ENCODE results near the gene MMP3. TPM values are rescaled to one million over a fixed set of nuclear protein-coding genes. Genes with fewer than 3 reads are reported as not detected.

Gene MMP3
- polyA plus RNA-seq, 3 donors: 0.13 to 0.36 TPM; not detected in 1

DNA sequence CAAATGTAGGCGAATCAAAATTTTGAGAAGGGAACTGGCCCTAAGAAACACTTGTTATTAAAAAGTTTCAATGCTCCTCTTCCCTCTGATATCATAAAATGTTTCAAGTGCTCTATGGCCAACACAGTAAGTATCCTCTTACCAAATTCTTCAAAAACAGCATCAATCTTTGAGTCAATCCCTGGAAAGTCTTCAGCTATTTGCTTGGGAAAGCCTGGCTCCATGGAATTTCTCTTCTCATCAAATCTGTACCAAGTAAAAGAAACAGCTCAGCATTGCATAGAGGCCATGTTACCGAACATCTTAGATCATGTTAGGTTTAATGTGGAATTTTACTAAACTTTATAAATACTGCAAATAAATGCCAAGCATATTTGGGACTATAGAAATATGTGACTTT is 6.3 kb downstream of the MMP3 start:
- no peak for DNase-seq (ENCODE audit: extremely low read depth in 1 of 11, low read depth in 9 of 11, low spot score in 4 of 11)

DNA sequence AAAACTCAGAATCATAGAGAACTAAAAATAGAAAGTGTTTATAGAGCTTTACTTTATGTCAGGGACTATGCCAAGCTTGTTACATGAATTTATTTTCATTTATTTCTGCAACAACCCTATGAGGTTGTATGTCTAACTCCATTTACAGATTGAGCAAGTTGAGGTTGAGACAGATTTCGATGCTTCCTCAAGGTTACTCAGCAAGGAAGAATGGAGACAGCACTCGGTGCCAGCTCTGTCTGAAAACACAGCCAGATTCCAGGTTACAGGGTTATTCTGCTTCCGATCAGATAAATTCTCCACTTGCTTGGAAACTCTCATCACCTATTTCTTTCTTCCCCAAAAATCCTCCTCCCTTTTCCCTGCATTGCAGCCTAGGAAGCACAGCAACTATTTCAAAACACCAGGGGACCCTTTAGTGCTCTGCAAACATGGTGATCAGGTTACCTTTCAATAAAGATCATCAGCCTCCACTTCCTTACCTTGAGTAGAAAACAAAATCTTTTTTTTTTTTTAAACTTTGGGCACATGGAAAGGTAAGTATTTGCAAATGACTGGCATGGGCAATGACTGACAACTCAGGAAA is 7.0 kb downstream of the MMP3 start:
- no peak for DNase-seq (ENCODE audit: extremely low read depth in 1 of 11, low read depth in 9 of 11, low spot score in 4 of 11)

DNA sequence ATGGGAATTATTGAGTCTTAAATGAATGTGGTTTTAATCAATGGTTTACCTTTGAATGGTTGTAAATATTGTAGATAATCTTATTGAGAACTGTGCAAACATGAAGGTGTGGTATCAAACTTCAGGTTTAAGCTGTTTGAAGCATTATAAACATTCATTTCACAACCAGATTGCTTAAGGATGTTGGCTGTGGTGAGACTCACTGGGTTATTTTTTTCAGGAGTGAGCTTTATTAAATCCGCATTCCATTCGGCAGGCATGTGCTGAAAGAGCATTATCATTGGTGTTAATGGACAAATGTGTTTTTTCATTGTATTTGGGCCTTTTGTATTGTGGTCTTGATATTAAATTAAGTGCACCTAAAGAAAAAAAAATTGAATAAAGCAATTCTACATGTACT is 9.7 kb downstream of the MMP3 start:
- DNase-seq (ENCODE audit: extremely low read depth in 1 of 11, low read depth in 9 of 11, low spot score in 4 of 11): no peak

DNA sequence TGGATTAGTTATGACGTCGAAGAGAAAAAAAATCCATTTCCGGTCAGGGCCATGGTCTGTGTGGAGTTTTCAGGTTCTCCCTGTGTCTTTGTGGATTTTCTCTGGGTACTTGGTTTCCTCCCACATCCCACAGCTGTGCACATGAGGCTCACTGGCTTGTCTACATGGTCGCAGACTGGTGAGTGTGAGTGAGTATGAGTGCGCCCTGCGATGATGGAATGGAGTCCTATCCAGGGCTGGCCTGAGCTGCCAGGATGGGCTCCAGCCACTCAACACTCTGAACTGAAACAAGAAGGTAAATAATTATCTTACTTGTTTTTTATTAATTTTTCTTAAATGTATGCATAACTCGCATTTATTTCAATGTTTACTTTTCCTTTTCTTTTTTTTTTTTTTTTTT is 10.8 kb downstream of the MMP3 start:
- DNase-seq (ENCODE audit: extremely low read depth in 1 of 11, low read depth in 9 of 11, low spot score in 4 of 11): no peak

DNA sequence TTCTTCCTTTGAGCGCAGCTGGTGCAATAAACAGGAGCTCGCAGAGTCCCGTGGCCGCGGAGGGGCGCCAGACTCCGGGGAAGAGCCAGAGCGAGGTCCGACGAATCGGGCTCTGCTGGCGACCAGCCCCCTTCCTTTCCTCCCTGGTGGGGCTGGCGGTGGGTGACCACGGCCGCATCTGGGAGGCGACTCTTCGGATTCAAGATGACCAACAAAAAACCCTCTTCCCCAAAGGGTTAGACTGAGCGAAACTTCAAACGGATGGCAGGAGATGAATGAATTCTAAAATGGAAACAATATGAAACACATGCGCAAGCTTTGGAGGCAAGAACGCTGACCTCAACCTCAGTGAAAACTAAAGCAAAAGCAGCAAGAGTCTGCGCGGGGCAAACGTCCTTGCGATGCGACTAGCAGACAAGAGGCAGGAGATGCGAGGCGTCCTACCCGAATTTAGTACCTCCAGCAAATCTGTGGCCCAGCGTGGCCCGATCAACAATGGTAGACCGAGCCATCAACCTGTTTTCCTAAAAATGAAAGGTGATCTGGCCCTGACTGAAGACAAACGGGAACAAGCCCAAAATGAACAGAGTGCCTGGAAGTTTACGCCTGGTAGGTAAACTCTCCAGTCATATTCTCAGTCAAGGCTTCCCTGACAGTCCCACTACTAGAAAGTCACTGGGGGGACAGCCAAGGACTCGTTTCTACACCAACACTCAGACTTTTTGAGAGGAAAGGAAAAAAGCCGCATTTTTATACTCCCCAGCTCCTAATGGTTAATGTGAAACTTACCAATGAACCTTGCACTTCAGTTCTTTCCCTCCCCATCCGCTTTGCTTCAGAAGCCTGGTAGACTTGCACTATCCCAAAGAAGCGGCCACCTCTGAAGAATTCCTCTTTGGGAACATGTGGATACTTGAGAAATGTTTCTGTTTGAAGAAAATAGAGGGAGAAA is 11.6 kb downstream of the MMP3 start:
- DNase-seq (ENCODE audit: extremely low read depth in 1 of 11, low read depth in 9 of 11, low spot score in 4 of 11): peak in 10 of 11 donors; percentile 6 to 38 (median 26)

DNA sequence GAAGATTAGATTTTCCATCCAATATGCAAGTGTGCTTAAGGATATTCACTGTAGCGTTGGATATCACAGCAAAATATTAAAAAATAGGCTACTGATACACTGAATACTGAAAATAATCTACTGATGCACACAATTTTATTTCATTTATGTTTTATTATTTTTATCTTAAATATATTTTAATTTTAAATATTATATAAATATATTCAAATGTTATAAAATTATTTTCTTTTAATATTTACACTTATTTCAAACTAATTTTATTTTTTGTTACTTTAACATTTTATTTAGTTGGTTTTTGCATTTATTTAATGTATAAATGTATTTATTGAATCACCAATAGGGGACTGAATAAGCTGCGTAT is 12.3 kb downstream of the MMP3 start:
- DNase-seq (ENCODE audit: extremely low read depth in 1 of 11, low read depth in 9 of 11, low spot score in 4 of 11): no peak

DNA sequence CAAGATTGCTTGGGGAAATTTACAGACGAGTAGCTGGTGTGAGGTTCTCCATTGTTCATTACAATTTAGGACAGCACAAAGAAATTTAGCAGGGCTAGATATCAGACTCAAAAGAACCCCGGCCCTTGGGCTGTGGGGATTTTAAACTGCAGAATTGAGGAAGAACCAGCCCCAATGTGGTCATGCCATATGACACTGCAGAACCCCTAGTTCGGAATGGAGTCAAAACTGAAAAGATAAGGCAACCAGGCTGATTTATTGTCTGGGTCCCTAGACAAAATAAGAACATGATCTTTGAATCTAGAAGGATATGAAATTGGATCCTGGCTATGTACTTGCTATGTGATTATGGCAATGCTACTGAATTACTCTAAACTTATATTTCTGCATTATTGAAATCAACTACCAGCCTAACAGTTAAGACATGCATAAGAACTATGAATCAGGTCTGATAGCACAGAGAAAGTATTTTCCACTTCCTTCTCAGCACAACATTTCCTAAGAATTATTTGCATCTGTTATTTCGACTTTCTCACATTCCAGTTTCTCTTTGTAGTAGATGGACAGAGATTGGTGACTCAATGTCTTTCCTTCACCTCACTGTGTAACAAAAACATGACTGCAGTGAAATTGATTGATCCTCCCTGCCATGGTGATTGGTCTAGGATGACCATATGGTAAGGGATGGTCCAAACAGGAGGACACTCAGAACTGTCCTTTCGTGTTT is 13.2 kb downstream of the MMP3 start:
- DNase-seq (ENCODE audit: extremely low read depth in 1 of 11, low read depth in 9 of 11, low spot score in 4 of 11): no peak

DNA sequence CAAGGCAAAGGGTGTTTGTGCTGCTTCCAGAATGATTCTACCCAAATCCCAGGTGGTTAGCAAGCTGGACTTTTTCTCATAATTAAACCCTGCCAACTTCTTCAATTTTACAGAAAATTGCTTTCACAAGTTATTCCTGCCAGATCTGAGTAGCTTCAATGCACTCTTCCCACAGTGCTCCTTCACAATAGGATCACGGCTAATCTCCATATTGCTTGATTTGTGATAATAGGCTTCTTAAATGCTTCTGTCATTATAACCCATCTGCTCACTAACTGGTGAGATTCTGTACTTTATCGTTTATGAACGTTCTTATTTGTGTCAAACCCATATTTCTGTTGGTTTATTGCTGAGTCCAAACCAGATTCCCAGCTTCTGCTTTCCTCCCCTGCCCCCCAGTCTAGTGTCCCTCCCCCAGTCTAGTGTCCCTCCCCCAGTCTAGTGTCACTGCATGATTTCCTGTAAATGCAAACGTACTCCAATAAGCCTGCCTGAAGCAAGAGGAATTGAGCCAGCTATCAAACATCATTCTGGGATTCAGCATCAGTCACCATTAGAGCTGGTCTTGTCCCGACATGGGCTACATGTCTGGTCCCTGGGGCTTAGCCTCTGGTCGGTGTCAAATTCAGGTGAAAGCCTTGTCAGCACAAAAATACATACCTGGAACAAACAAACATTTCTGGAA is 14.0 kb downstream of the MMP3 start:
- no peak for DNase-seq (ENCODE audit: extremely low read depth in 1 of 11, low read depth in 9 of 11, low spot score in 4 of 11)

DNA sequence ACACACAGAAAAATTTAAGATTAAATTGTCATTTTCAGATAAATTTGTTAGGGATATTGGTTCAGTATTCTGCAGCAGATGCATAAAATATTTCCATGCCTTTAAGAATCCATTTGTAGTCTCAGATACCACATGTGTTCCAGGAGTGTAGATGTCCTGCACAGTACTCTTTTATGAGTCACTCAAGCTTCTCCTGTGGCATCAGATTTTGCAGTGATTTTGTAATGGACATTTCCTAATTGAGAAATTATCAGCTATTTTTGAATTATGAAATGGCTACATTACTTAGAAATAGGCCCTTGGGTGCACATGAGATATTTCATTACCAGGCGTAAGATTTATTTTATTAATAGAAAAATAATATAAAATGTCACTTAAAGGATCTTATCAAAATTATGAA is 18.9 kb downstream of the MMP3 start:
- DNase-seq (ENCODE audit: extremely low read depth in 1 of 11, low read depth in 9 of 11, low spot score in 4 of 11): no peak

DNA sequence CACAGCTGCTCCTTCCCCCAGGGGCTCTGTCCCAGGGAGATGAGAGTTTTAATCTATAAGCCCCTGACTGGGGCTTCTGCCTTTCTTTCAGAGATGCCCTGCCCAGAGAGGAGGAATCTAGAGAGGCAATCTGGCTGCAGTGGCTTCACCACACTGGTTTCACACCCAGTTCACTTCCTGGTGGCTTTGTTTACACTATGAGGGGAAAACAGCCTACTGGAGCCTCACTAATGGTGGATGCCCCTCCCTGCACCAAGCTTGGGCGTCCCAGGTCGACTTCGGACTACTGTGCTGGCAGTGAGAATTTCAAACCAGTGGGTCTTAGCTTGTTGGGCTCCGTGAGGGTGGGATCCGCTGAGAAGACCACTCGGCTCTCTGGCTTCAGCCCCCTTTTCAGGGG is 23.9 kb downstream of the MMP3 start:
- DNase-seq (ENCODE audit: extremely low read depth in 1 of 11, low read depth in 9 of 11, low spot score in 4 of 11): no peak

DNA sequence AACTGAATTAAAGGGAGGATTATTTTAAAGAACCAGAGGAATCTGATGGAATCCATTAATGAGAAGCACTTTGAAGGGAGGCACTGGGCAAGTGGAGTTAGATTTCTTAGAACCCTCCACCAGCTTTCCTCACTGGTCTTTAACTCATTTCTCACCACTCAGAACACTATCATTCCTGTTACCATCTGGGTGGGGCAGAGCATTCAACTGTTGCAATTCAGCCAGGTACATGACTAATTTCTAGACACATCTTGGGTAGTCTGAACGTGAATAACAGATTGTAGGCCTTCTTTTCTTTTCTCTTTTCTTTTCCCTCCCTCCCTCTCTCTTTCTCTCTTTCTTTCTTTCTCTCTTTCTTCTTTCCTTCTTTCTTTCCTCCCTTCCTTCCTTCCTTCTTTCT is 29.9 kb downstream of the MMP3 start:
- DNase-seq (ENCODE audit: extremely low read depth in 1 of 11, low read depth in 9 of 11, low spot score in 4 of 11): no peak

DNA sequence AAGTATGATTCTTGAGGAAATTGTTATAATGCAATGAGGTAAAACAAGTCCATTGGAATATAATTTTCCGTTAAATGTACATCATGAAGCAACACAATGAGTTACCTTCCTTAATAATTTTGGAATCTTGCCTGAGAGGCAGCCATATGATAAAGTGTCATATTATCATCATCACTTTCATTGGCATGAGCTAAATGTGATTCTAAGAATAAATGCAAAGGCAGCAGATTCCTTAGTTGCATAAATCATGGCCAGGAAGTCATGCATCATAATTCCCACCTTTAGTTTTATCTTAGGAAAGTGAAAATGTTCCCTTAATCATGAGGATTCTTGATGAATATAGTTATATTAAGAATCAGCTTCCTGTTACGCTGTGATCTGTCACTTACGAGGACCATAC is 31.2 kb downstream of the MMP3 start:
- DNase-seq (ENCODE audit: extremely low read depth in 1 of 11, low read depth in 9 of 11, low spot score in 4 of 11): no peak

DNA sequence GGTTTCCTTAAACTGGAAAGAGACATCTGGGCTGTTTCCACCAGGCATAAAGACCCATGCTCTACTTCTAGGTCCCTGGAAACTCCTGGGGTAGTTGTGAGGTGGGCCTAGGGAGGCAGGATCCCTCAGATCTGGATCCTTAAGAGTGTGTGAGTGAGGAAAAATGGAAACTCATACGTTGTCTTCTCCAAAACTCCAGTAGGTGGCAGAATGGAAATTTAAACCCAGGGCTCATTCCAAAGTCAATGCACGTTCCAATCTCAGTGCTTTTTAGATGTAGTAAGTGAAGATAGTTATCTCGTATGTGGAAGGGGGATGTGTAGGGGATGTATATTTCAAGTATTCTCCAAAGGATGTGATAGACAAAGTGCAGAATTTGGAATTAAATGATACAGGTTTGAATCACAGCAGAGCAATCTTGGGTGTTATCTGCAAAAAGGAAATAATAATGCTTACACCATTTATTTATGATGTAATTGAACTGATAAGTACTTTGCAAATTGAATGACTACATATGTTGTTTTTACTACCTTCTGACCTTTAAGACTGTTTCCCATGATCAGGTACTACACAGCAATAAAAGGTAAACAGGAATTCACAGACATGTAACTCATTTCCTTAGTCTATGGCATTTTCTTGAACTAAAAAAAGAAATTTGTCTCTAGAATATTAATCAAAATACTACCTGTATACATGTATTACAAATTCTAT is 32.3 kb downstream of the MMP3 start:
- peak in 3 of 11 donors; percentile 4 to 13 (median 7) for DNase-seq (ENCODE audit: extremely low read depth in 1 of 11, low read depth in 9 of 11, low spot score in 4 of 11)

DNA sequence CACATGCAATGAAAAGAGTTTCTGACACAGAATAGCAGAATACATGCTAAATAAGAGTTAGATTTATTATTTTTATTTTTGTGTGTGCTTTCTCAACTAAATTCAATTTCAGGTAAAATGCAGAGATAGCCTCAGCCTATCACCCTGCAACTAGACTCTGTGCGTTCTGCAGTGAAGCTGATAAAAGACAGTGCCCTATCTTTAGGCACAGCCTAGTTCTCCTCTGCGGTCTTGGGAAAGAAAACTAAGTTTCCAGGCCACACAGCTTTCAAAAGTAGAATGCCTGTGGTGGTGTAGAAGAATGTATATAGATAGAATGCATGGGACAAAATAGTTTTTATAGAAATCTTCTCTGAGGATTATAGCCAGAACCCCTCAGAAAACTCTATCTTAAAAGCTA is 33.4 kb downstream of the MMP3 start:
- DNase-seq (ENCODE audit: extremely low read depth in 1 of 11, low read depth in 9 of 11, low spot score in 4 of 11): no peak

DNA sequence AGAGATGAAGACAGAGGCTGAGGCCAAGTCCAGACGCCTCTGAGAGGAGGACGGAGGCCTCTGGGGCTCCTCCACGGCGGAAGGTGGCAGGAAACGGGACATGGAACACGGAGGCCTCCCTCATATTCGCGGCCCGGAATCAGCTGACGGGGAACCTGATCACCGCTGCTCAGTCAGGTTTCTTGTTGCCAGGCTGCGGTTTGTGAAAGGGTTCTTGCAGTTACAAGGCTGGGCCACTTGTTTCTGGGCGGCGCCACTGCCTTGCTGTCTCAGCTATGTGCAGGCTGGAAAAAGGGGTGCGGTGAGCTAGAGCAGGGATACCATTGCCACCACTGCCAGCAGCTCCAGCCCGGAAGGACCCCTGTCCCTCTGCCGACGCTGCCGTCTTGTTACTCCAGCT is 35.5 kb downstream of the MMP3 start:
- DNase-seq (ENCODE audit: extremely low read depth in 1 of 11, low read depth in 9 of 11, low spot score in 4 of 11): no peak

DNA sequence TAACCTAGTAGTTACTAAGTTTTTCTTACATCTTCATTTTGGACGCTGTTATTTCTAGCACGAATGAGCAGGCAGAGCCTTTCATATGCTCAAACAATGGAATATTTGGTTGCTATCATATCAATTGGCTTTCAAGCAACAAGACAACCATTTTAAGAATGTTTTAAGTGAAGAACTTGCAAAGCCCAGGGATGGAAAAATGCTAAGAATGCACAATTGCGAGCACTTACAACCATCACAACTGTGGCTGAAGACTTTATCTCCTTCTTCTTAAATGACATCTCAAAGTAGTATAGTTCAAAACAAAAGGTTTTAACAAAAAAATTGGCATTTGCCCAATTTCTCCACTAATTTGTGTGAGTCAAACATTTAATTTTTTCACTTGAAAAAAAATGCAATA is 37.1 kb downstream of the MMP3 start:
- no peak for DNase-seq (ENCODE audit: extremely low read depth in 1 of 11, low read depth in 9 of 11, low spot score in 4 of 11)

DNA sequence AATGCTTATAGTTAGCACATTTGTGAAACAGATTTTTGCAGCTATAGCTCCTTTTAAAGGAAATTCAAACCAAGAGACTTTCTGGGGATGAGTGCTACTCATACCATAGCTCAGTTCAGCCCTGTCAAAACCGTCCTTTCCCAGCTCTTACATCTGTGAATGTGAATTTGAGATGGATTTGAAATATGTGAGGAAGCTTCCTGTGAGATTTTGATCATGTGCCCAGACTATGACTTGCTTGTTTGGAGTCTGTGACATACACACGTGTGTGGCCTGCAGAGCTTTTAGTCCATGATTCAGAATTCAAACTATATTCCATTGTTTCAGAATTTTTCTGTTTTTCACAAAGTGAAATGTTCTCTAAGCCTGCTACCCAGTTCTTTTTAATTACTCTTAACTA is 41.1 kb downstream of the MMP3 start:
- DNase-seq (ENCODE audit: extremely low read depth in 1 of 11, low read depth in 9 of 11, low spot score in 4 of 11): no peak

DNA sequence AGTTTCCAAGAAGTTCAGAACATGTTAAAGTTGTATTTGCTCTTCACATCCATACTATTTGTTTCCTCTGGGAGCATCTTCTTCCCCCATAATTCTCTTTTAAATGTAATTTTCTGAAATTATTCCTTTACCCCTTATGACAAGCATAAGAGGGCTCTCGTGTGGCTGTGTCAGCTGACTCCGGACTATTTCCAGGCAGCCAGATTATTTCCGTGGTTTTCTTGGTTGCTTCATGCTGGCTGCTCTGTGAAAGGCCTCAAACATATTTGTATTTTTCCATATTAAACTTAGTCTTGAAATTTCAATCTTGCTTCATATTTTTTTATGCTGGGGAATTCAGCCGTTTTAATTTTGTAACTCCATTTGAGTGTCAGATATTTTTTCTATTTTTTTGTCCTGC is 42.6 kb downstream of the MMP3 start:
- no peak for DNase-seq (ENCODE audit: extremely low read depth in 1 of 11, low read depth in 9 of 11, low spot score in 4 of 11)
